NCI-H146 treated with DMSO at 0.1 percent for 48 hours (cell line): ENCODE results near the gene FBXL15.
"Not testable (repeated sequence)": the region's sequence is repeated elsewhere in the genome, so short reads cannot be mapped to it uniquely, and the experiment has no call there.

Experiments
- DNase-seq: peaks from one replicate; lab custom pipeline; 2025; ENCODE audit not compliant: unreplicated experiment; lab: John Stamatoyannopoulos, UW

Gene FBXL15

GRCh38 chr10:102452672-102453340, 32.2 kb downstream of the FBXL15 start:
- DNase-seq, result no peak

- no peak for DNase-seq
These were observed 32.9 kb downstream of the FBXL15 start for GRCh38 chr10:102453502-102453901.

- not testable (repeated sequence) for DNase-seq
These were observed 34.2 kb downstream of the FBXL15 start for GRCh38 chr10:102454662-102455487.

DNA sequence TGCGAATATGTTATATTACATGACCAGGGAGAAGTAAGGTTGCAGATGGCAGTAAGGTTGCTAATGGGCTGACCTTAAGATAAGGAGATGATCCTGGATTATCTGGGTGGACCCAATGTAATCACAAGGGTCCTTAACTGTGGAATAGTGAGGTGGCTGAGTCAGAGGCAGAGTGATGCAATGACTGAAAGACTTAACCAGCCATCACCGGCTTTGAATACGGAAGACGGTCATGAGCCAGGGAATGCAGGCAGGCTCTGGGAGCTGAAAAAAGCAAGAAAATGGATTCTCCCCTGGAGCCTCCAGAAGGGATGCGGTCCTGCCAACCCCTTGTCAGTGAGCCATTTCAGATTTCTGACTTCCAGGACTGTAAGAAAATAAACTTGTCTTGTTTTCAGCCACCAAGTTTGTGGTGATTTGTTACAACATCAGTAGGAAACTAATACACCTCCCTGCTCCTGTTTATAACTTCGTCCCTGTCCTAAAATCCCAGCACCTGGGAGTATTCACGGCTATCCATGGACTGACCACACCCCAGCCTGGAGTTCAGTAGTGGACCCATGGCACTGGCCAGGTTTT, 35.3 kb downstream of the FBXL15 start:
- DNase-seq, result no peak

DNA sequence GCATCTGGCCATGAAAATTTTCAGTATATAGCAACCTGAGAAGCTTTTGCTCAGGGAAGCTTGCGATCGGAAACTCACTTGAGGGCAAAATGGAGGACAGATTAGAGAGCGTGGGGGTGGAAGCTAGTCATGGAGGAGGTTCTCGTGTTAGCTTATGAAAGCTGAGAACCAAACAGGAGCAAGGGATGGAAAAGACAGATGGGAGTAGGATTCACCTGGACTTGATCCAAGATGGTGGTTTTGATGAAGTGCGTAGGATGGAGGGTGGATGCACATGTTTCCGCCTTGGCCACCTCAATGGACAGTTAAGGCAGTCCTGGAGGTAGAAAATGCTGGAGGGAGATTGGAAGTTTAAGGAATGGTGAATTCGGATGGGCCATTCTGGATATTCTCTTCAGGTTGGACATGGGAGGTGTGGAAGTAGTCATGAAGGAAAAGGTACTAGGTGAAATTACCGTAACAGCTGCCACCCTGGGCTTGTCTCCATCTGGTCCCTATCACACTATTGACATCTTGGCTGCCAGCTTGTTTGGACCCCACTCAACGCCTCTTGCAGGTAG, 37.0 kb downstream of the FBXL15 start:
- no peak for DNase-seq

DNA sequence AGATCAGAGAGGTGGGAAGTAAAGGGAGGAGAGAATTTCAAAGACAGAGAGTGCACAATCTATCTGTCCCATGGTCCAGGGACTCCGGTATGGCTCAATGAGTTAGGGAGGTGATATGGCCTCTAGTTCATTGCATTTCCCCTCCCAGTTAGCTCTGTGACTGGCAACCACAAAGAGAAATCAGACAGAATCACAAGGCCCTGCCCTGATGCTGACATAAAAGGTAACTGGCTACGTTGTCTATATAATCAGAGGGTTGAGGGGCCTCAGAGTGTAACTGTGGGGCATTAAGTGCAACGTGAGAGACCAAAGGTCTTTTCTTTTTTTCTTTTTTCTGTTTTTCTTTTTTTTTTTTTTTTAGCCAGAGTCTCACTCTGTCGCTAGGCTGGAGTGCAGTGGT, 38.0 kb downstream of the FBXL15 start:
- DNase-seq, result no peak

DNA sequence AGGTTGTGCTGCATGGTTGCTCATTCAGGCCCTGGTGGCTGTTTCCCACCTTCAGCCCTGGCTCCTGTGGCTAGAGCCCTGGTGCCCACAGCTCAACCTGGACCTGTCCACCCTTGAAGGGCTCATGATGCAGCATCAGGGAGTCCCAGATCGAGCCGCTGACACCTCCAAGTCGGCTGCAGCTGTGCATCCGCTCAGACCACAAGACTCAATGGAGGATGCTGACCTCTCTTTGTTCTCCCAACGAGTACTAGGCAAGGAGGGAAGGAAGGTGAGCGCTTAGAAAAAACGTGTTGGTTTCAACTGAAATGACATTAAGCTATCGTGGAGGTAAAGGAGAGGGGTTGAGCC, 40.2 kb downstream of the FBXL15 start:
- no peak for DNase-seq

DNA sequence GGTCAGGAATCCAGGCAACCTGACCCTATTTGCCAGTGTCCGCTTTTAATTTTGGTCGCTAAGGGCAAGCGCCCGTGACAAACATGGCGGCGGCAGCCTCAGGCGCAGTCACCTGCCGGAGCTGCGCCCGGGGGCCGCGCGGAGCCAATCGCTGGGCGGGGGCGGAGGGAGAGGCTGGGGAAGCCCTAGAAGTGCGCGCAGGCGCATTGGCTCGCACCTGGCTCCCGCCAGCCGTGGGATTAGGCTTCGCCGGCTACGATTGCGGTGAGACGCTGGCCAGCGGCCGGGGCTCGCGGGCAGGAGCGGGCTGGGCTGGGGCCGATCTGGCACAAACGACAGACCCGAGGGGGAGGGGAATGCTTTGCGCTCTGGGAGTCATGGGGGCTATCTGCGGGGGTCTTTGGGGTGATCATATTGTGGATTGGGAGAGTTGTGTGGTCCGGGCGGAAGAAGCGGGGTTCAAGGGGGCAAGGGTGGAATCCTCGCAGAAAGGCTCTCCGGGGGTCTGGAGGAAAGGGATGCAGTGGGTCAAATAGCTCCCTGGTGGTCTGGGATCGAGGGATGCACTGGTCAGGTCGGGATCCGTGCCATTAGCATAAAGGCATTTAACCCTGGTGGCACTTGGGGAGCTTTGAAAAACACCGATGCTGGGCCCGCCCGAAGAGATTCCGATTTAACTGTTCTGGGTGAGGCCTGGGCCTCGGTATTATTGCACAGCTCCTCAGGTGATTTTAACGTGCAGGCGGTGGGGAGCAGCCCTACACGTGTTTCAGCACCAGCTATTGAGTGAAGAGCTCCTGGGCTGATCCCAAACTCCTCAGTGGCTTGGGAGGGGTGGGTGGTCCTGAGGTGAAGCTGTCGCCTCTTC, 40.8 kb downstream of the FBXL15 start:
- peak; percentile 83 for DNase-seq

- DNase-seq, result no peak
These were observed 41.9 kb downstream of the FBXL15 start for GRCh38 chr10:102462512-102463054.

DNA sequence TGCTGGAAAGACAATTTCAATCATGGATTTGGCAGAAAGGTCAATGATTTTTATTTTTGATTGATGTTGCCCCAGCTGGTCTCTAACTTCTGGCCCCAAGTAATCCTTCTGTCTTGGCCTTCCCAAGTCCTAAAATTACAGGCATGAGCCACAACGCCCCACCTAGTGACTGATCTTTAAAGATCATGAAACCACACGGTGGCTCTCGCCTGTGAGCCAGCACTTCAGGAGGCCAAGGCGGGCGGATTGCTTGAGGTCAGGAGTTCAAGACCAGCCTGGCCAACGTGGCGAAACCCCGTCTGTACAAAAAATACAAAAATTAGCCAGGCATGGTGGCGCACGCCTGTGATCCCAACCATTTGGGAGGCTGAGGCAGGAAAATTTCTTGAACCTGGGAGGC, 43.3 kb downstream of the FBXL15 start:
- DNase-seq, result no peak

GRCh38 chr10:102465466-102465865, 44.8 kb downstream of the FBXL15 start:
- DNase-seq, result no peak

DNA sequence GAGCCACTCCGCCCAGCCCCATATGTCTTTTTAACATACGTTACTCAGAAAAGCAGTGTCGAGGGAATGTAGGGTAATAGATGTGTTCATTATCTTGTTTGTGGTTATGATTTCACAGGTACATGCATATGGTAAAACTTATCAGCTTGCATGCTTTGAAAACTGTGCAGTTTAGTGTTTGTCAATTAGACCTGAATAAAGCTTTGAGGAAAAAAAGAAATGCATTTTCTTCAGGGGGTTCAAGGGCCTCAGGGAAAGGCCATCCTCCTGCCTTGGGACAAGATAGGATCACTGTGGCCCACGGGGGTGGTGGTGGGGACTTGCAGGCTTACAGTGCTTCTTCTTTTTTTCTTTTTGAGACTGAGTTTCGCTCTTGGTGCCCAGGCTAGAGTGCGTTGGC, 46.7 kb downstream of the FBXL15 start:
- DNase-seq, result no peak

GRCh38 chr10:102467971-102468438, 47.4 kb downstream of the FBXL15 start:
- no peak for DNase-seq

GRCh38 chr10:102468683-102469082, 48.0 kb downstream of the FBXL15 start:
- DNase-seq, result no peak

DNA sequence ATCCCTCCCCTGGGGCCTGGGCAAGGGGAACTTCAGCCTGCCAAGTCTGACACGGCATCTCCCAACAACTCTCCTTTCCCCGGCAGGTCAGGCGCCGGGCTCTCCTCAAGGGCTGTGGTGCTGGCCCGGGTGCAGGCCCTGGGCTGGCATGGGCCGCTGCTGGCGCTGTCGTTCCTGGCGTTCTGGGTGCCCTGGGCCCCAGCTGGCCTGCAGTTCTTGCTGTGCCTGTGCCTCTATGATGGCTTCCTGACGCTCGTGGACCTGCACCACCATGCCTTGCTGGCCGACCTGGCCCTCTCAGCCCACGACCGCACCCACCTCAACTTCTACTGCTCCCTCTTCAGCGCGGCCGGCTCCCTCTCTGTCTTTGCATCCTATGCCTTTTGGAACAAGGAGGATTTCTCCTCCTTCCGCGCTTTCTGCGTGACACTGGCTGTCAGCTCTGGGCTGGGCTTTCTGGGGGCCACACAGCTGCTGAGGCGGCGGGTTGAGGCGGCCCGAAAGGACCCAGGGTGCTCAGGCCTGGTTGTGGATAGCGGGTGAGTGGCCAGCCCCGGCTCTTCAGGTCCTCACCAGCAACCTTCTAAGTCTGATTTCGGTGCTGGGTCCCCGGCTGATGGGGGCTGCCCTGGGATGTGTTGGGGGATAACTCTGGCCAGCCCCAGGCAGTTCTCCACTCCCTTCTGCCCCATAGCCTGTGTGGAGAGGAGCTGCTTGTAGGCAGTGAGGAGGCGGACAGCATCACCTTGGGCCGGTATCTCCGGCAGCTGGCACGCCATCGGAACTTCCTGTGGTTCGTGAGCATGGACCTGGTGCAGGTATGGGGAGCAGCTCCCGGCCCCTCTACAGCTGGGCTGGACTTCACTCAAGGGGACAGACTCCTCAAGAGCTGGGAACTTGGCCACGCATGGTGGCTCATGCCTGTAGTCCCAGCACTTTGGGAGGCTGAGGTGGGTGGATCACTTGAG, 50.2 kb downstream of the FBXL15 start:
- DNase-seq, result no peak
